Measurements from ENCODE around the gene HNRNPU. TPM values are rescaled to one million over a fixed set of nuclear protein-coding genes. Genes with fewer than 3 reads are reported as not detected.
A peak's percentile ranks its signal among the peaks of the same experiment; 100 is the strongest.

HNRNPU gene
- total and polyA plus RNA-seq, 2 of the 13 experiments (the other 11 are each of a cell fraction or from before 2014, with no cell fraction given), result 101 to 508 TPM

DNA sequence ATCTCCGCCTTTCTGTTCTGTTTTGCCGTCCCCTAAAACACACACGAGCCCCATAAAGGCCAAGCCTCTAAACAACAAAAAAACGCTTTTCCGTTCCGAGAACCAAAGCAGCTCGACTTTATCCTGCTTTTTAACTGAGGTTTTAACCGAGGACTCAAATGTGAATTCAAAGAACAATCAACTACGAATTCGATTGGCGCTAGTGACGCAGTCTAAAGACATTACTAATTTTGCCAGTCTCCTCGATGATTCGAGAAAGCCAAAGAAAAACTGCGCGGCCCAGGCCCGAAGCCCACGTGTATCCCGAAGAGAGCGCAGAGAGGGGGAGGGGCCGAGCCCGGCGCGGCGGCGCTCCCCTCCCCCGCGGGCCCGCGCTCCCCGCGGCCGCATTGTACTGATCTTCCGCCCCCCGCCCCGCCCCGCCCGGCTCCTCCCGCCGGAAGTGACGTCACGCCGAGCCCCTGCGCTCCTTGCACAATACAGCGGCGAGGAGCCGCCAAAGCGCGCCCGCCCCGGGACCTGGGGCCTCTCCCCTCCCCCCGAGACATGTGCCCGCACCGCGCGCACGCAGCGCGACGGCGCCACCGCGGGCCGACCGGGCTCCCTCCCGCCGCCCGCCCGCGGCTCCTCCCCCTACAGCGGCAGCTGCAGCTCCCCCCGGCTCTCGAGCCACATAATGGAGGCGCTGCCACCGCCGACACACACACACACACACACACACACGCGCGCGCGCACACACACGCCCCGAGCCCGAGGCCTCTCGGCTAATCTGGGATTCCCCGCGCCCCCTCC lies 1.4 kb downstream of the HNRNPU start (continued):
- TF ChIP-seq, protein P1, sequence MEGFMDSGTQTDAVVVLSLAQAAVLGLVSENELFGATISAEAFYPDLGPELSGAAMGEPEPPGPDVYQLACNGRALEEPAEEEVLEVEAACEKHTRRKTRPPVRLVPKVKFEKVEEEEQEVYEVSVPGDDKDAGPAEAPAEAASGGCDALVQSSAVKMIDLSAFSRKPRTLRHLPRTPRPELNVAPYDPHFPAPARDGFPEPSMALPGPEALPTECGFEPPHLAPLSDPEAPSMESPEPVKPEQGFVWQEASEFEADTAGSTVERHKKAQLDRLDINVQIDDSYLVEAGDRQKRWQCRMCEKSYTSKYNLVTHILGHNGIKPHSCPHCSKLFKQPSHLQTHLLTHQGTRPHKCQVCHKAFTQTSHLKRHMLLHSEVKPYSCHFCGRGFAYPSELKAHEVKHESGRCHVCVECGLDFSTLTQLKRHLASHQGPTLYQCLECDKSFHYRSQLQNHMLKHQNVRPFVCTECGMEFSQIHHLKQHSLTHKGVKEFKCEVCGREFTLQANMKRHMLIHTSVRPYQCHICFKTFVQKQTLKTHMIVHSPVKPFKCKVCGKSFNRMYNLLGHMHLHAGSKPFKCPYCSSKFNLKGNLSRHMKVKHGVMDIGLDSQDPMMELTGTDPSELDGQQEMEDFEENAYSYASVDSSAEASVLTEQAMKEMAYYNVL (CRISPR knock-in tag; IDR thresholded peaks at IDR 0.05; ENCODE audit: borderline replicate concordance), result no peak
- TF ChIP-seq ZNF746 (CRISPR knock-in tag; IDR thresholded peaks at IDR 0.05) (peak; percentile 64; the same call in 1 of the 2 replicates), RBM22 (optimal IDR thresholded peaks at IDR 0.05; ENCODE audit: low read length) (no peak), ONECUT2 (CRISPR knock-in tag; IDR thresholded peaks at IDR 0.05) (no peak; the same call in 1 of the 2 replicates), SAP130 (CRISPR knock-in tag; IDR thresholded peaks at IDR 0.05; ENCODE audit: low read depth) (peak; percentile 96), ZSCAN30 (CRISPR knock-in tag; IDR thresholded peaks at IDR 0.05) (no peak), SMYD3 (CRISPR knock-in tag; IDR thresholded peaks at IDR 0.05) (no peak), MEIS2 (CRISPR knock-in tag; IDR thresholded peaks at IDR 0.05) (0 out of 2 replicates have a peak, but pooled peaks have one; percentile 39)
- TF ChIP-seq, protein P2, sequence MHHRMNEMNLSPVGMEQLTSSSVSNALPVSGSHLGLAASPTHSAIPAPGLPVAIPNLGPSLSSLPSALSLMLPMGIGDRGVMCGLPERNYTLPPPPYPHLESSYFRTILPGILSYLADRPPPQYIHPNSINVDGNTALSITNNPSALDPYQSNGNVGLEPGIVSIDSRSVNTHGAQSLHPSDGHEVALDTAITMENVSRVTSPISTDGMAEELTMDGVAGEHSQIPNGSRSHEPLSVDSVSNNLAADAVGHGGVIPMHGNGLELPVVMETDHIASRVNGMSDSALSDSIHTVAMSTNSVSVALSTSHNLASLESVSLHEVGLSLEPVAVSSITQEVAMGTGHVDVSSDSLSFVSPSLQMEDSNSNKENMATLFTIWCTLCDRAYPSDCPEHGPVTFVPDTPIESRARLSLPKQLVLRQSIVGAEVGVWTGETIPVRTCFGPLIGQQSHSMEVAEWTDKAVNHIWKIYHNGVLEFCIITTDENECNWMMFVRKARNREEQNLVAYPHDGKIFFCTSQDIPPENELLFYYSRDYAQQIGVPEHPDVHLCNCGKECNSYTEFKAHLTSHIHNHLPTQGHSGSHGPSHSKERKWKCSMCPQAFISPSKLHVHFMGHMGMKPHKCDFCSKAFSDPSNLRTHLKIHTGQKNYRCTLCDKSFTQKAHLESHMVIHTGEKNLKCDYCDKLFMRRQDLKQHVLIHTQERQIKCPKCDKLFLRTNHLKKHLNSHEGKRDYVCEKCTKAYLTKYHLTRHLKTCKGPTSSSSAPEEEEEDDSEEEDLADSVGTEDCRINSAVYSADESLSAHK (CRISPR knock-in tag; IDR thresholded peaks at IDR 0.05; ENCODE audit: borderline replicate concordance), result no peak
- TF ChIP-seq, protein P3, sequence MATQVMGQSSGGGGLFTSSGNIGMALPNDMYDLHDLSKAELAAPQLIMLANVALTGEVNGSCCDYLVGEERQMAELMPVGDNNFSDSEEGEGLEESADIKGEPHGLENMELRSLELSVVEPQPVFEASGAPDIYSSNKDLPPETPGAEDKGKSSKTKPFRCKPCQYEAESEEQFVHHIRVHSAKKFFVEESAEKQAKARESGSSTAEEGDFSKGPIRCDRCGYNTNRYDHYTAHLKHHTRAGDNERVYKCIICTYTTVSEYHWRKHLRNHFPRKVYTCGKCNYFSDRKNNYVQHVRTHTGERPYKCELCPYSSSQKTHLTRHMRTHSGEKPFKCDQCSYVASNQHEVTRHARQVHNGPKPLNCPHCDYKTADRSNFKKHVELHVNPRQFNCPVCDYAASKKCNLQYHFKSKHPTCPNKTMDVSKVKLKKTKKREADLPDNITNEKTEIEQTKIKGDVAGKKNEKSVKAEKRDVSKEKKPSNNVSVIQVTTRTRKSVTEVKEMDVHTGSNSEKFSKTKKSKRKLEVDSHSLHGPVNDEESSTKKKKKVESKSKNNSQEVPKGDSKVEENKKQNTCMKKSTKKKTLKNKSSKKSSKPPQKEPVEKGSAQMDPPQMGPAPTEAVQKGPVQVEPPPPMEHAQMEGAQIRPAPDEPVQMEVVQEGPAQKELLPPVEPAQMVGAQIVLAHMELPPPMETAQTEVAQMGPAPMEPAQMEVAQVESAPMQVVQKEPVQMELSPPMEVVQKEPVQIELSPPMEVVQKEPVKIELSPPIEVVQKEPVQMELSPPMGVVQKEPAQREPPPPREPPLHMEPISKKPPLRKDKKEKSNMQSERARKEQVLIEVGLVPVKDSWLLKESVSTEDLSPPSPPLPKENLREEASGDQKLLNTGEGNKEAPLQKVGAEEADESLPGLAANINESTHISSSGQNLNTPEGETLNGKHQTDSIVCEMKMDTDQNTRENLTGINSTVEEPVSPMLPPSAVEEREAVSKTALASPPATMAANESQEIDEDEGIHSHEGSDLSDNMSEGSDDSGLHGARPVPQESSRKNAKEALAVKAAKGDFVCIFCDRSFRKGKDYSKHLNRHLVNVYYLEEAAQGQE (IDR thresholded peaks at IDR 0.05; ENCODE audit: borderline replicate concordance in 1 of 2, low read depth in 1 of 2, low read length in 2 of 2), result peak in 1 of 2 experiments; percentile 22; a peak in 1 of 4 replicates
- TF ChIP-seq, protein P4, sequence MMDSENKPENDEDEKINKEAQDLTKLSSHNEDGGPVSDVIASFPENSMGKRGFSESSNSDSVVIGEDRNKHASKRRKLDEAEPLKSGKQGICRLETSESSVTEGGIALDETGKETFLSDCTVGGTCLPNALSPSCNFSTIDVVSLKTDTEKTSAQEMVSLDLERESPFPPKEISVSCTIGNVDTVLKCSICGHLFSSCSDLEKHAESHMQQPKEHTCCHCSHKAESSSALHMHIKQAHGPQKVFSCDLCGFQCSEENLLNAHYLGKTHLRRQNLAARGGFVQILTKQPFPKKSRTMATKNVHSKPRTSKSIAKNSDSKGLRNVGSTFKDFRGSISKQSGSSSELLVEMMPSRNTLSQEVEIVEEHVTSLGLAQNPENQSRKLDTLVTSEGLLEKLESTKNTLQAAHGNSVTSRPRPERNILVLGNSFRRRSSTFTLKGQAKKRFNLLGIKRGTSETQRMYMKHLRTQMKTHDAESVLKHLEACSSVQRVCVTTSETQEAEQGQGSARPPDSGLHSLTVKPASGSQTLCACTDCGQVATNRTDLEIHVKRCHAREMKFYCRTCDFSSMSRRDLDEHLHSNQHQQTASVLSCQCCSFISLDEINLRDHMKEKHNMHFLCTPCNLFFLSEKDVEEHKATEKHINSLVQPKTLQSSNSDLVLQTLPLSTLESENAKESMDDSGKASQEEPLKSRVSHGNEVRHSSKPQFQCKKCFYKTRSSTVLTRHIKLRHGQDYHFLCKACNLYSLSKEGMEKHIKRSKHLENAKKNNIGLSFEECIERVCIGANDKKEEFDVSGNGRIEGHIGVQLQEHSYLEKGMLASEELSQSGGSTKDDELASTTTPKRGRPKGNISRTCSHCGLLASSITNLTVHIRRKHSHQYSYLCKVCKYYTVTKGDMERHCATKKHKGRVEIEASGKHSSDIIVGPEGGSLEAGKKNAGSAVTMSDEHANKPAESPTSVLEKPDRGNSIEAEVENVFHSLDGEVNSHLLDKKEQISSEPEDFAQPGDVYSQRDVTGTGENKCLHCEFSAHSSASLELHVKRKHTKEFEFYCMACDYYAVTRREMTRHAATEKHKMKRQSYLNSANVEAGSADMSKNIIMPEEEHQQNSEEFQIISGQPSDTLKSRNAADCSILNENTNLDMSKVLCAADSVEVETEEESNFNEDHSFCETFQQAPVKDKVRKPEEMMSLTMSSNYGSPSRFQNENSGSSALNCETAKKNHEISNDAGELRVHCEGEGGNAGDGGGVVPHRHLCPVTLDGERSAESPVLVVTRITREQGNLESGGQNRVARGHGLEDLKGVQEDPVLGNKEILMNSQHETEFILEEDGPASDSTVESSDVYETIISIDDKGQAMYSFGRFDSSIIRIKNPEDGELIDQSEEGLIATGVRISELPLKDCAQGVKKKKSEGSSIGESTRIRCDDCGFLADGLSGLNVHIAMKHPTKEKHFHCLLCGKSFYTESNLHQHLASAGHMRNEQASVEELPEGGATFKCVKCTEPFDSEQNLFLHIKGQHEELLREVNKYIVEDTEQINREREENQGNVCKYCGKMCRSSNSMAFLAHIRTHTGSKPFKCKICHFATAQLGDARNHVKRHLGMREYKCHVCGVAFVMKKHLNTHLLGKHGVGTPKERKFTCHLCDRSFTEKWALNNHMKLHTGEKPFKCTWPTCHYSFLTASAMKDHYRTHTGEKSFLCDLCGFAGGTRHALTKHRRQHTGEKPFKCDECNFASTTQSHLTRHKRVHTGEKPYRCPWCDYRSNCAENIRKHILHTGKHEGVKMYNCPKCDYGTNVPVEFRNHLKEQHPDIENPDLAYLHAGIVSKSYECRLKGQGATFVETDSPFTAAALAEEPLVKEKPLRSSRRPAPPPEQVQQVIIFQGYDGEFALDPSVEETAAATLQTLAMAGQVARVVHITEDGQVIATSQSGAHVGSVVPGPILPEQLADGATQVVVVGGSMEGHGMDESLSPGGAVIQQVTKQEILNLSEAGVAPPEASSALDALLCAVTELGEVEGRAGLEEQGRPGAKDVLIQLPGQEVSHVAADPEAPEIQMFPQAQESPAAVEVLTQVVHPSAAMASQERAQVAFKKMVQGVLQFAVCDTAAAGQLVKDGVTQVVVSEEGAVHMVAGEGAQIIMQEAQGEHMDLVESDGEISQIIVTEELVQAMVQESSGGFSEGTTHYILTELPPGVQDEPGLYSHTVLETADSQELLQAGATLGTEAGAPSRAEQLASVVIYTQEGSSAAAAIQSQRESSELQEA (CRISPR knock-in tag; IDR thresholded peaks at IDR 0.05; ENCODE audit: not compliant biosample characterization), result no peak

Data from HepG2 (cell line).